ENCODE data around the gene SLC6A3. TPM values are rescaled to one million over a fixed set of nuclear protein-coding genes. Genes with fewer than 3 reads are reported as not detected.

Gene SLC6A3
- total and polyA plus RNA-seq, 9 of the 15 experiments (the other 6 are each of a cell fraction or from before 2014, with no cell fraction given): not detected

DNA sequence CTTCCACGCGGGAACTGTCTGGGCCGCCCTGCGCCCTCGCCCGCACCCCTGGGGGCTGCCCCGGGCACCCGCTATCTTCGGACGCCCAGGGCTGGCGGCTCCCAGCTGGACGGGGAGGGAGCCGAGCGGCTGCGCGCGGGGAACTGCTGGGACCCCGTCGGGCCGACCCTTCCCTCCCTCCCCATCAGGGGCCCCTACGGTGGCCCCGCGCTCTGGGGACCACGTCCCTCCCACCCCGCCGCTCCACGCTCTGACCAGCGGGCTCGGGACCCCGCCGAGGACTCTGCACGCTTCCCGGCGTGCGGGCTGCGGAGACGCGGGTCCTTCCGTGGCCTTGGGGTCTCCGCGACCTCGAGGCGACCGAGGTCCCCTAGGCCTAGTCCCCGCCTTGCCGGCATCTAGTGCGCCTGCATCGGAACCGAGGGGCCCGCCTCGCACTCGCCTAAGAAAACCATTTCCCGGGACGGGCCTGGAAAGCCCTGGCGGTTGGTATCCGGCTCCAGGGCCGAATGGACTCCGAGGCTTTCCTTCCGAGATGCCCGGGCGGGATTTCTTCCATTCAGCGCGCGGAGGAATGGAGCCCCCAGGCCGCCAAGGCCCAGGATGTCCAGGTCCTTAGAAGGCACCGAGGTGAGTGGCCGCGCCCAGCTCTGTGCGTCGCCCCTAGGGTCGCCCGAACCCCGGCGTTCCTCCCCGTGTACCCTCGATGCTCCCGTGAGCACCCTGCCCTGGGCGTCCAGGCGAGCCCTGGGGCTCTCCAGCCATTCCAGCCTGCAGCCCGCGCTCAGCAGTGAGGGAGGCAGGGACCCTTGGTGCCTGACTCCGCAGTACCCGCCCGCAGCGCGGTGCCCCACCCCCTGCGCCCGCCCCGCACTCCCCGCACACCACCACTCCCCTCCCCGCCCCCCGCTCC is 705 bp upstream of the SLC6A3 start:
- no peak for DNase-seq (ENCODE audit: extremely low read depth in 1 of 4, low spot score in 3 of 4)
- 57% methylated on average over 37 of the region's 92 CpGs for WGBS (ENCODE audit: insufficient coverage, low coverage, missing lambda C conversion rate)
- FAIRE-seq: no peak
- Histone ChIP-seq H3K27me3 (ENCODE audit: control insufficient read depth in 2 of 2, insufficient read depth in 2 of 2, low read length in 2 of 2) (peaks cover 45 to 78% of the 10 kb centered on the region in 2 experiments; a peak in 4 of 5 replicates), H3K4me2 (ENCODE audit: insufficient read depth, low read length) (no peak overlapping the region), H3K79me2 (ENCODE audit: control insufficient read depth, insufficient read depth, low read length) (no peaks in the 10 kb centered on the region), H3K9ac (ENCODE audit: insufficient read depth in 1 of 2, low read depth in 2 of 2, low read length in 2 of 2) (no peak overlapping the region), H3K27ac (ENCODE audit: extremely low read depth, low read depth, low read length) (no peak overlapping the region), H3K9me1 (ENCODE audit: control insufficient read depth, insufficient read depth, low read length) (no peaks in the 10 kb centered on the region), H3K4me3 (no peak overlapping the region), H3K4me1 (replicated peaks in 1 of 2; ENCODE audit: control insufficient read depth in 2 of 2, insufficient read depth in 2 of 2, low read length in 2 of 2) (peaks cover 0 to 18% of the 10 kb centered on the region in 2 experiments; a peak in 2 of 5 replicates), H3K36me3 (ENCODE audit: control insufficient read depth, insufficient read depth, low read length) (no peaks in the 10 kb centered on the region), H4K20me1 (replicated peaks; ENCODE audit: control insufficient read depth, insufficient read depth, low read length) (no peaks in the 10 kb centered on the region), H3K9me3 (replicated peaks; ENCODE audit: control insufficient read depth, insufficient read depth, low read depth, low read length) (no peaks in the 10 kb centered on the region), H2AFZ (ENCODE audit: low read depth, low read length) (no peak overlapping the region)
- no peak for ATAC-seq
- in situ Hi-C loops (cut with MboI): no loop called here
- no TSS peak for BruUV-seq (replicated peaks)
- intact Hi-C loops (cut with micrococcal nuclease): no loop called here
- TF ChIP-seq CBX3 (IDR thresholded peaks at IDR 0.05; ENCODE audit: borderline replicate concordance in 1 of 2, low read length in 2 of 2) (no peak), ZSCAN29 (IDR thresholded peaks at IDR 0.05) (no peak), KDM2B (CRISPR knock-in tag; IDR thresholded peaks at IDR 0.05) (no peak)
- TF ChIP-seq, protein P1, sequence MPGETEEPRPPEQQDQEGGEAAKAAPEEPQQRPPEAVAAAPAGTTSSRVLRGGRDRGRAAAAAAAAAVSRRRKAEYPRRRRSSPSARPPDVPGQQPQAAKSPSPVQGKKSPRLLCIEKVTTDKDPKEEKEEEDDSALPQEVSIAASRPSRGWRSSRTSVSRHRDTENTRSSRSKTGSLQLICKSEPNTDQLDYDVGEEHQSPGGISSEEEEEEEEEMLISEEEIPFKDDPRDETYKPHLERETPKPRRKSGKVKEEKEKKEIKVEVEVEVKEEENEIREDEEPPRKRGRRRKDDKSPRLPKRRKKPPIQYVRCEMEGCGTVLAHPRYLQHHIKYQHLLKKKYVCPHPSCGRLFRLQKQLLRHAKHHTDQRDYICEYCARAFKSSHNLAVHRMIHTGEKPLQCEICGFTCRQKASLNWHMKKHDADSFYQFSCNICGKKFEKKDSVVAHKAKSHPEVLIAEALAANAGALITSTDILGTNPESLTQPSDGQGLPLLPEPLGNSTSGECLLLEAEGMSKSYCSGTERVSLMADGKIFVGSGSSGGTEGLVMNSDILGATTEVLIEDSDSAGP (CRISPR knock-in tag; IDR thresholded peaks at IDR 0.05): no peak
- ChIA-PET CTCF (ENCODE audit: low intra/inter-chr PET ratio) (no interaction called here), POLR2A (no interaction called here)
